ENCODE data around the gene CLCN6.

CLCN6 gene

GRCh38 chr1:11831945-11832725 is 26.1 kb downstream of the CLCN6 start:
- no peak for DNase-seq

DNA sequence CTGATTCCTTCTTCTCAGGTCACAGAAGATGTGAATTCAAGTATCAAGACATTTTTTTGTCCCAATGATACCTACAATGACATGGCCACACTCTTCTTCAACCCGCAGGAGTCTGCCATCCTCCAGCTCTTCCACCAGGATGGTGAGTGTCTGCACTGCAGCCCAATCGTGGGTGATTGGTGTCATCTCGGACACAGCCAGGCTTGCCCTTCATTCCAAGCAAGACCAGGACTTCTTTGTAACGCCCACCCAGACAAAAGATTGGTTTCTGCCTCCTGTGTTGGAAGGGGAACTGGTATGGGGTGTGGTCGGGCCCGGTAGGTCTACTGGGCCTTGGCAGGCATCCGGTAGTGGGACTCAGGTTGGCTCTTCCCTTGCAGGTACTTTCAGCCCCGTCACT is 27.5 kb downstream of the CLCN6 start:
- no peak for DNase-seq

- no peak for DNase-seq
These were observed 27.9 kb downstream of the CLCN6 start for GRCh38 chr1:11833900-11834299.

DNA sequence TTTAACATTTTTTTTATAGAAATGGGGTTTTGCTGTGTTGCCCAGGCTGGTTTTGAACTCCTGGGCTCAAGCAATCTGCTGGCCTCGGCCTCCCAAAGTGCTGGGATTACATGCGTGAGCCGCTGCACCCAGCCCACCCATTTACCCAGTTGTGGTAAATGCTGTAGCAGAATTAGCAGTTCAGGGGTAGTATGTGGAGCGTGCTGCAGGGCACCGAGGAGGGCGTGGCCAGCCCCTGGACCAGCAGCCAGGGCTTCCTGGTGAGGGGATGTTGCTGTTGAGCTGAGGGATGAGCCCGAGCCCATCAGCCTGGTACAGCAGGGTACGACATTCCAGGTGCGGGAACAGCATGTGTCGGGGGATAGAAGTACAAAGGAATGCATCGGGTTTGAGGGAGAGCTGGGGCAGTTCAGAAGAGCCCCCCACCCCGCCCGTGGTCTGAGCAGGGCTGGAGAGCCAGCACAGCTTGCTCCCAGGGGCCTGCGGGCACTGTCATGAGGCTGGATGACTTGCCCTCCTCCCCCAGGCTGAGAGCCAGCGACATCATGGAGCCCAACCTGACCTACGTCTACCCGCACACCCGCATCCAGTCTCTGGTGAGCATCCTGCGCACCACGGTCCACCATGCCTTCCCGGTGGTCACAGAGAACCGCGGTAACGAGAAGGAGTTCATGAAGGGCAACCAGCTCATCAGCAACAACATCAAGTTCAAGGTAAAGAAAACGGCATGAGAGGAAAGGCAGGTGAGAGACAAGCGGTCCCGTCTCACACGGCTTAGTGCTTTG is 29.6 kb downstream of the CLCN6 start:
- no peak for DNase-seq

DNA sequence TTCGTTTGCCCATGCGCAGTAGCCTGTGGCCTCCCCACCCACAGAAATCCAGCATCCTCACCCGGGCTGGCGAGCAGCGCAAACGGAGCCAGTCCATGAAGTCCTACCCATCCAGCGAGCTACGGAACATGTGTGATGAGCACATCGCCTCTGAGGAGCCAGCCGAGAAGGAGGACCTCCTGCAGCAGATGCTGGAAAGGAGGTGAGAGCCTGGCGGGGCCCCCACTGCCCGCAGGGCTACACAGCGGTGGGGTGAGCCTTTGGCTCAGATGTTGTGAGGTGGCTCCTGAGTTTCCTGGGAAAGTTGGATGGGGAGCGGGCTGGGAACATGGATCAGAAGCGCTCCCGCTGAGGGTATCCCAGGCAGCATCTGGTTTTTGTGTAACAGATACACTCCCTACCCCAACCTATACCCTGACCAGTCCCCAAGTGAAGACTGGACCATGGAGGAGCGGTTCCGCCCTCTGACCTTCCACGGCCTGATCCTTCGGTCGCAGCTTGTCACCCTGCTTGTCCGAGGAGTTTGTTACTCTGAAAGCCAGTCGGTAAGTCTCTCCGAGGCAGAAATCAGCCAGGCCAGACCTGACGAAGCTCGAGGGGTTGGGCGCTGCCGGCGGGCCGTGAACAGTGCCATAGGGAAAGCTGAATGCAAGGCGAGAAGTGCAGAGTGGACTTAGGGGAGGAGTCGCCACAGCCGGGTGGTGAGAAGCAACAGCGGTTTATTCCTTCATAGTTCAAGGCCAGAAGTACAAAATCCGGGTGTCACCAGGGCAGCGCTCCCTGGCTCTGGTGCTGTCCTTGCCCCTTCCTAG is 31.2 kb downstream of the CLCN6 start:
- no peak for DNase-seq

GRCh38 chr1:11837767-11838348 is 31.9 kb downstream of the CLCN6 start:
- DNase-seq, result no peak

GRCh38 chr1:11838349-11839272 is 32.6 kb downstream of the CLCN6 start:
- DNase-seq, result peak; percentile 61

GRCh38 chr1:11839727-11840705 is 34.0 kb downstream of the CLCN6 start:
- DNase-seq, result no peak

DNA sequence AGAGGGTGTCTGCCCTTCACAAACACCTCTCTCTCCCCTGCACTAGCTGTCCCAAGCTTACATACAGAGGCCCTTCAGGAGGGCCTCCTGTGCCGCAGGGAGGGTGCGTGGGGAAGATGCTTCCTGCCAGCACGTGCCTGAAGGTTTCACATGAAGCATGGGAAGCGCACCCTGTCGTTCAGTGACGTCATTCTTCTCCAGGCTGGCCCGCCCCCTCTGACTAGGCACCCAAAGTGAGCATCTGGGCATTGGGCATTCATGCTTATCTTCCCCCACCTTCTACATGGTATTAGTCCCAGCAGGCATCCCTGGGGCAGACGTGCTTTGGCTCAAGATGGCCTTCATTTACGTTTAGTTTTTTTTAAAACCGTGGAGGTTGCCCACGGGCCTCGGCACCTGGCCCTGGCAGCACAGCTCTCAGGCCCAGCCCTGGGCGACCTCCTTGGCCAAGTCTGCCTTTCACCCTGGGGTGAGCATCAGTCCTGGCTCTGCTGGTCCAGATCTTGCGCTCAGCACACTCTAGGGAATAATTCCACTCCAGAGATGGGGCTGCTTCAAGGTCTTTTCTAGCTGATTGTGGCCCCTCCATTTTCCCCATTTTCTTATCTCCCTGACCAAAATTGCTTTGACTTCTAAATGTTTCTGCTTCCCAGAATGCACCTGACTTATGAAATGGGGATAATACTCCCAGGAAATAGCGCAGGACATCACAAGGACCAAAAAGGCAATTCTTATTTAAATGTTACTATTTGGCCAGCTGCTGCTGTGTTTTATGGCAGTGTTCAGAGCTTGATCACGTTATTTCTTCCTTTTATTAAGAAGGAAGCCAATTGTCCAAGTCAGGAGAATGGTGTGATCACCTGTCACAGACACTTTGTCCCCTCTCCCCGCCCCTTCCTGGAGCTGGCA is 35.5 kb downstream of the CLCN6 start:
- DNase-seq, result no peak

GRCh38 chr1:11842154-11843041 is 36.4 kb downstream of the CLCN6 start:
- DNase-seq, result no peak

- DNase-seq, result no peak
These were observed 39.8 kb downstream of the CLCN6 start for GRCh38 chr1:11845641-11846335.

- DNase-seq, result no peak
These were observed 41.8 kb downstream of the CLCN6 start, which contains the start of gene NPPA for GRCh38 chr1:11847667-11848372. Gene NPPA, minus strand, starts transcription at chr1:11847783. Its CDS starts 99 bp downstream, at chr1:11847684.

DNA sequence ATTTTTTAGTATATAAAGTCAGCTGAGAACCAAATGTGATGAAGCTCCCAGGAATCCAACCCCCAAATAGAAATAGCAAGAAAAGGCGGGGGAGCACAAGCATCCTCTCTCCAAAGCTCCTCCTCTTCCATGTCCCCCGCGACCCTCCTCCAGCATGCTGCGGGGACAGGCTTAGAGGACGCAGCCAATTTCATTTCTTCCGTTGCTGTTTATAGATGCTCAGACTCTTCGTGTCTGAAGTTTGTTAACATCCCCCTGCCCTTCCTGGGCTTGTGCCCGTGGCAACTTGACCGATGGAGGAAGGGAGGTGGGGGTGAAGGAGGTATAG is 42.3 kb downstream of the CLCN6 start:
- DNase-seq, result no peak

GRCh38 chr1:11850156-11850555 is 44.2 kb downstream of the CLCN6 start:
- DNase-seq, result no peak

DNA sequence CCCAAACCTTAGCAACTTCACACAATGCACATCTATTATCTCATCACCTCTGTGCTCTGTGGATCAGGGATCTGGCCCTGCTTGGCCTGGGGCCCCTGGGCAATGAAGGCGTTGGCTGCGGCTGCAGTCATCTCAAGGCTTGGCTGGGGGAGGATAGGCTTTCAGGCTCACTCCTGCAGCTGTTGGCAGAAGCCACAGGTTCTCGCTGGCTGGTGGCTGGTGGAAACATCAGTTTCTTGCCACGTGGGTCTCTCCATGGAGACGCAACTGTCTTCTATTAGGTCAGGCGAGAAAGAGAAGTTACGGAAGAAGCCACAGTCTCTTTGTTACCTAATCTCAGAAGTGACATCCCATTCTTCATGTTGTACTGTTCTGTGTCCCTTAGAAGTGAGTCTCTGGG is 45.2 kb downstream of the CLCN6 start:
- DNase-seq, result no peak

DNA sequence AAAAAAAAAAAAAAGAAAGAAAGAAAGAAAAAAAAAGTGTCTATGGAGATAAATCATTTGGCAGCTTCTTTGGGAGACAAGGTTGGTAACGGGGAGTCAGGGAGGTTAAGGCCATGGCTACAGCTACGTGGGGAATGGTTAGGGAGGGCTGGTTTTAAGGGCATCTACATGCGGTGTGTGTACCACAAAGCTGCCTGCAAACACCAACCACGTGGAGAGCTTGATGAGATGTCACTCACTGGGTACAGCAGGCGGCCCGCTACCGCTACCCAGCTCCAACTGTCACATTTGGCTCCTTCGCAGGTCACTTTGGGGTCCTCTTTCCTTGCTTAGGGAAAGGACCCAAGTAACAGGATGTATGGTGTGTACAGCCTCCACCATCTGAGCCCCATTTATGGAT is 48.5 kb downstream of the CLCN6 start:
- no peak for DNase-seq

GRCh38 chr1:11855430-11855829 is 49.4 kb downstream of the CLCN6 start:
- no peak for DNase-seq

All from CD4-positive, alpha-beta T cell treated with Interleukin-4 for 4 hours (primary cell).